GM23338 (cell line): ENCODE measurements around the gene KCNN3. TPM values are rescaled to one million over a fixed set of nuclear protein-coding genes. Genes with fewer than 3 reads are reported as not detected.

Experiments
- ATAC-seq: fragments of 200-7000 bp; cut with Tn5 transposase; 3 replicates; pipeline ENCODE4 v1.9.1; 2020
- DNase-seq: peaks from one replicate; pipeline ENCODE4 v3.0.0-alpha.2; 2015; ENCODE audit warnings: low spot score
- H2AFZ ChIP-seq: fragments of 200-600 bp; sonication (generic); 2 replicates; pipeline ENCODE4 v1.8.0; 2016; ENCODE audit warnings: antibody characterized with exemption, mild to moderate bottlenecking, moderate library complexity
- H3F3A ChIP-seq: fragments of 200-600 bp; sonication (generic); replicated peaks from 2 replicates; pipeline ENCODE4 v1.8.0; 2017; ENCODE audit warnings: antibody characterized with exemption, mixed run types, low read depth
- H3K27ac ChIP-seq: fragments of 200-600 bp; sonication (generic); 2 replicates; pipeline ENCODE4 v1.6.1; 2016; ENCODE audit warnings: low read depth
- H3K27me3 ChIP-seq: fragments of 200-600 bp; sonication (generic); 2 replicates; pipeline ENCODE4 v1.8.0; 2016; ENCODE audit warnings: mild to moderate bottlenecking, mixed run types, moderate library complexity; ENCODE audit not compliant: insufficient read depth
- H3K36me3 ChIP-seq: fragments of 200-600 bp; sonication (generic); 2 replicates; pipeline ENCODE4 v1.8.0; 2016; ENCODE audit warnings: mild to moderate bottlenecking; ENCODE audit not compliant: insufficient read depth
- H3K4me1 ChIP-seq: fragments of 200-600 bp; sonication (generic); 2 replicates; pipeline ENCODE4 v1.8.0; 2016; ENCODE audit warnings: mild to moderate bottlenecking, moderate library complexity; ENCODE audit not compliant: insufficient read depth
- H3K4me2 ChIP-seq: fragments of 200-600 bp; sonication (generic); 2 replicates; pipeline ENCODE4 v1.7.1; 2017; ENCODE audit warnings: mixed run types
- H3K4me3 ChIP-seq: fragments of 200-600 bp; sonication (generic); 2 replicates; pipeline ENCODE4 v1.6.1; 2016; ENCODE audit warnings: mixed run types
- H3K79me2 ChIP-seq: fragments of 200-600 bp; sonication (generic); replicated peaks from 2 replicates; pipeline ENCODE4 v1.8.0; 2017; ENCODE audit warnings: mild to moderate bottlenecking; ENCODE audit not compliant: insufficient read depth
- H3K9me2 ChIP-seq: fragments of 200-600 bp; sonication (generic); 2 replicates; pipeline ENCODE4 v1.8.0; 2017; ENCODE audit not compliant: insufficient read depth
- H4K20me1 ChIP-seq: fragments of 200-600 bp; sonication (generic); replicated peaks from 2 replicates; pipeline ENCODE4 v1.8.0; 2017; ENCODE audit warnings: mild to moderate bottlenecking; ENCODE audit not compliant: insufficient read depth
- H3K27ac Mint-ChIP-seq: 2 replicates; pipeline ENCODE4 v1.8.0; 2020; ENCODE audit warnings: inconsistent platforms, mild to moderate bottlenecking, moderate library complexity, mixed read lengths
- H3K27me3 Mint-ChIP-seq: 3 replicates; pipeline ENCODE4 v1.8.0; 2022; ENCODE audit warnings: low read depth, mild to moderate bottlenecking, moderate library complexity, mixed read lengths, inconsistent platforms; ENCODE audit not compliant: insufficient read depth, poor library complexity
- H3K36me3 Mint-ChIP-seq: 3 replicates; pipeline ENCODE4 v1.8.0; 2021; ENCODE audit warnings: low read depth, mild to moderate bottlenecking, inconsistent platforms, moderate library complexity, mixed read lengths
- H3K4me1 Mint-ChIP-seq: 3 replicates; pipeline ENCODE4 v1.8.0; 2020; ENCODE audit warnings: mild to moderate bottlenecking, inconsistent platforms, mixed read lengths
- H3K4me3 Mint-ChIP-seq: 3 replicates; pipeline ENCODE4 v1.8.0; 2021; ENCODE audit warnings: moderate library complexity, mild to moderate bottlenecking, inconsistent platforms, mixed read lengths
- H3K9me3 Mint-ChIP-seq: 3 replicates; pipeline ENCODE4 v1.8.0; 2020; ENCODE audit warnings: moderate library complexity, mild to moderate bottlenecking, inconsistent platforms, mixed read lengths
- EZH2 ChIP-seq: fragments of 200-600 bp; sonication (generic); IDR thresholded peaks from one replicate; pipeline ENCODE4 v1.8.0; 2017; ENCODE audit warnings: antibody characterized with exemption, mild to moderate bottlenecking, low read depth; ENCODE audit not compliant: unreplicated experiment
- EZH2phosphoT487 ChIP-seq: fragments of 200-600 bp; sonication (generic); IDR thresholded peaks from one replicate; pipeline ENCODE4 v1.8.1; 2018; ENCODE audit warnings: antibody characterized with exemption; ENCODE audit not compliant: unreplicated experiment
- JUNB ChIP-seq: IDR thresholded peaks from one replicate; pipeline ENCODE4 v1.6.1; 2016; ENCODE audit warnings: antibody characterized with exemption; ENCODE audit not compliant: unreplicated experiment
- NANOG ChIP-seq: IDR thresholded peaks from 2 replicates; pipeline ENCODE4 v1.6.1; 2016; ENCODE audit warnings: antibody characterized with exemption, borderline replicate concordance
- POLR2AphosphoS5 ChIP-seq: IDR thresholded peaks from 2 replicates; pipeline ENCODE4 v1.6.1; 2016; ENCODE audit warnings: antibody characterized with exemption, low read depth
- STAT1 ChIP-seq: IDR thresholded peaks from one replicate; pipeline ENCODE4 v1.6.1; 2016; ENCODE audit warnings: antibody characterized with exemption; ENCODE audit not compliant: unreplicated experiment
- ZNF114 ChIP-seq: fragments of 250-450 bp; sonication (Bioruptor Pico); IDR thresholded peaks from 2 replicates; pipeline ENCODE4 v1.5.0; 2020; ENCODE audit warnings: mild to moderate bottlenecking, moderate library complexity
- ZNF331 ChIP-seq: fragments of 250-450 bp; sonication (Bioruptor Pico); IDR thresholded peaks from 2 replicates; pipeline ENCODE4 v1.5.0; 2020; ENCODE audit warnings: low read depth, mild to moderate bottlenecking, moderate library complexity
- polyA plus RNA-seq: library from polyadenylated mRNA; unstranded; fragments of >200 nt; fragmentation: Nextera tagmentation; extraction: Ambion mirVana; gene quantifications from 2 replicates; pipeline ENCODE4 v1.2.1, GENCODE V29; 2016
- total RNA-seq: library from RNA; depleted of rRNA; stranded (reverse); fragments of >200 nt; shearing (Covaris generic); gene quantifications from 2 replicates; pipeline ENCODE4 v1.2.3, GENCODE V29; 2014
- TF ChIP-seq, protein P1 (sequence below): fragments of 250-450 bp; sonication (Bioruptor Pico); IDR thresholded peaks from 2 replicates; pipeline ENCODE4 v1.5.0; 2020; ENCODE audit warnings: mild to moderate bottlenecking, moderate library complexity

Gene KCNN3
- total and polyA plus RNA-seq, 2 experiments from 2014 or later = 1.9 to 3.0 TPM

DNA sequence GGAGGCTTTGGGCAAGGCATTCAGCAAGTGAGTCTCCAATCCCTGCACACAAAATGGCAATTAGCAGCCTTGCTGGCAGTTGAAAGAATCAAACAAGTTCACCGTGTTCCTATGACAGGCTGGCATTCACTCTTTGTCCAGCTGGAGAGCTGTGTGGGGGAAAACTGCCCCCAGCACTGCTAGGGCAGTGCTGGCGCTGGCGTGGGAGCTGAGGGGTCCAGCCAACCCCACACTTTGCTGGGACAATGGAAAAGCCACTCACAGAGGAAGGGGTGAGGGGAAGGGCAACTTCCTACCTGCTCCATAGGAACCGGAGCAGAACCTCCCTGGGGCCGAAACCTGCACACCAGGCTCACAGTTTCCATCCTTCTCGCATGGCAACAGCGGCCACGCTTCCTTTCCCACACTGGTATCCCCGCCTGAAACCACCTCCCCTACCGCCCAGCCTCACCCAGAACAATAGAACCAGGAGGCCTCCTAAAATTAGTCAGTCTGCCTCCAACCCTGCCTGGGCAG, 26.7 kb upstream of the KCNN3 start (continued):
- no peak for TF ChIP-seq JUNB
- no peak for TF ChIP-seq POLR2AphosphoS5
- TF ChIP-seq EZH2phosphoT487 = no peak

DNA sequence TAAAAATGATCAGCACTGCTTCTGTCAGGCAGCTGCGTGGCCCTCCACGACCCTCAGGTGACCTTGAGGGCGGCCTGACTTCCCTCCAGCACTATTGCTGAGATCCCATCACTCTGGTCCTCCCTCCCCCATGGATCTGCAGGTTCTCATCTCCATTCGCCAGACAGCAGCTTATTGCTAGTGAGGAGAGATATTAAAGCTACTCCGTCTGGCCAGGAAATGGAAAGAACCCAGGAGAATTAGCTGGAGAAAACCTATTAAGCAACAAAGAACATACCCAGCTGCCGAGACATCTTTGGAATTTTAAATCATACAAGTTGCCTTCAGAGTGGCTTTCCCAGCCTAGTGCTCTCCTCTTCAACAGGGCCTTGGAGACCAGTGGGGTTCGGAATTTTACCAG, 25.7 kb upstream of the KCNN3 start:
- Histone ChIP-seq H2AFZ (peak overlapping the region; percentile 28; the same call in 1 of the 2 replicates), H3F3A (no peaks in the 10 kb centered on the region), H3K27ac (no peak overlapping the region), H3K4me2 (no peak overlapping the region), H3K27me3 (no peaks in the 10 kb centered on the region), H3K4me3 (no peak overlapping the region), H4K20me1 (no peaks in the 10 kb centered on the region), H3K4me1 (no peaks in the 10 kb centered on the region), H3K79me2 (no peaks in the 10 kb centered on the region), H3K9me2 (no peaks in the 10 kb centered on the region), H3K36me3 (no peaks in the 10 kb centered on the region)
- H3K27ac Mint-ChIP-seq = no peak overlapping the region
- H3K4me3 Mint-ChIP-seq = no peak overlapping the region
- peaks cover 2% of the 10 kb centered on the region for H3K27me3 Mint-ChIP-seq
- DNase-seq (no peak), ATAC-seq (no peak)
- H3K9me3 Mint-ChIP-seq = no peaks in the 10 kb centered on the region
- TF ChIP-seq ZNF114 = no peak
- H3K36me3 Mint-ChIP-seq = no peaks in the 10 kb centered on the region
- peaks cover 7% of the 10 kb centered on the region; the same call in 2 of the 3 replicates for H3K4me1 Mint-ChIP-seq

DNA sequence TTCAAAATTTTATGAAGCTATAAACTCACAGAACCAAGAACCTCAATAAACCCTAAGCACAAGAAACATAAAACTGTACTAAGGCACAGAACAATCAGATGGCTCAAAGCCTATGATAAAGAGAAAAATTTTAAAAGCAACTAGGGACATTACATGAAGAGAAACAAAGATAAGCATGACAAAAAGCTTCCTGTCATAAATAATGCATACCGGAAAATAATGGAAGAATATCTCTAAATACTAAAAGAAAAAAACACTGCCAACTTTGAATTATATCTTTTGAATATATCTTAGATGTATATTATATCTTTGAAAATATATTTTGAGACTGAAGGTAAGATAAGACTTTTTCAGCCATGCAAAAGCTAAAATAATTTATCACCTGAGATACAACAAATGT, 21.4 kb upstream of the KCNN3 start:
- Mint-ChIP-seq H3K9me3 (no peaks in the 10 kb centered on the region), H3K4me1 (peaks cover 7% of the 10 kb centered on the region; the same call in 2 of the 3 replicates), H3K27ac (no peak overlapping the region), H3K27me3 (peaks cover 3% of the 10 kb centered on the region), H3K4me3 (no peak overlapping the region), H3K36me3 (no peaks in the 10 kb centered on the region; the same call in 2 of the 3 replicates)
- H3K4me3 ChIP-seq = no peak overlapping the region
- no peak overlapping the region for H3K4me2 ChIP-seq
- DNase-seq (no peak), ATAC-seq (no peak)
- H3F3A ChIP-seq = no peaks in the 10 kb centered on the region
- no peaks in the 10 kb centered on the region for H3K79me2 ChIP-seq
- H4K20me1 ChIP-seq = no peaks in the 10 kb centered on the region
- no peaks in the 10 kb centered on the region for H3K9me2 ChIP-seq
- TF ChIP-seq STAT1 (no peak), ZNF331 (no peak), POLR2AphosphoS5 (no peak), EZH2 (no peak), EZH2phosphoT487 (no peak), ZNF114 (no peak)
- no peak overlapping the region for H3K27ac ChIP-seq
- H3K27me3 ChIP-seq = no peaks in the 10 kb centered on the region
- no peak overlapping the region for H2AFZ ChIP-seq
- H3K36me3 ChIP-seq = no peaks in the 10 kb centered on the region
- no peaks in the 10 kb centered on the region for H3K4me1 ChIP-seq

DNA sequence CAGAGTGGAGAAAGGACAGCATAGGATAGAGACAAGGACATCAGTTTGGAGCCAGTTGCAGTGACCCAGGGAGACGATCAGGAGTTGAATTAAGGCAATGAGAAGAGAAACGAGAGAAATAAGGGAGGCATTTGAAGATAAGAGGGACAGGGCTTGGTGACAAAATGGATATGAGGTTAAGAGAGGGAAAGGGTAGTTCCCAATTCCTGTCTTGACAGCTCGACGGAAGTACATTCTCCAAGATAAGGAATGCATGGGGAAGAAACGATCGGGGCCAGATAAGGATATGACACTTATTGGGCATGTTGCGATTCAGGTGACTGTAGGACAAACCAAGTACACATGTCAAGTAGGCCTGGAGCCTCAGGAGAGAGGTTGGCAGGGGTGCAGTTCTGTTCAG, 18.7 kb upstream of the KCNN3 start:
- Histone ChIP-seq H3K27me3 (no peaks in the 10 kb centered on the region), H4K20me1 (no peaks in the 10 kb centered on the region), H3K27ac (no peak overlapping the region), H2AFZ (no peak overlapping the region), H3K79me2 (no peaks in the 10 kb centered on the region), H3F3A (no peaks in the 10 kb centered on the region), H3K9me2 (no peaks in the 10 kb centered on the region), H3K36me3 (no peaks in the 10 kb centered on the region), H3K4me2 (no peak overlapping the region), H3K4me1 (no peaks in the 10 kb centered on the region), H3K4me3 (no peak overlapping the region)
- DNase-seq (no peak), ATAC-seq (no peak)
- Mint-ChIP-seq H3K27ac (no peak overlapping the region), H3K27me3 (peaks cover 7% of the 10 kb centered on the region), H3K36me3 (no peaks in the 10 kb centered on the region; the same call in 2 of the 3 replicates), H3K4me1 (peaks cover 7% of the 10 kb centered on the region; the same call in 2 of the 3 replicates), H3K4me3 (no peak overlapping the region), H3K9me3 (no peaks in the 10 kb centered on the region)
- TF ChIP-seq STAT1 (no peak), EZH2phosphoT487 (no peak), JUNB (no peak), NANOG (no peak), EZH2 (no peak)
- TF ChIP-seq, protein P1, sequence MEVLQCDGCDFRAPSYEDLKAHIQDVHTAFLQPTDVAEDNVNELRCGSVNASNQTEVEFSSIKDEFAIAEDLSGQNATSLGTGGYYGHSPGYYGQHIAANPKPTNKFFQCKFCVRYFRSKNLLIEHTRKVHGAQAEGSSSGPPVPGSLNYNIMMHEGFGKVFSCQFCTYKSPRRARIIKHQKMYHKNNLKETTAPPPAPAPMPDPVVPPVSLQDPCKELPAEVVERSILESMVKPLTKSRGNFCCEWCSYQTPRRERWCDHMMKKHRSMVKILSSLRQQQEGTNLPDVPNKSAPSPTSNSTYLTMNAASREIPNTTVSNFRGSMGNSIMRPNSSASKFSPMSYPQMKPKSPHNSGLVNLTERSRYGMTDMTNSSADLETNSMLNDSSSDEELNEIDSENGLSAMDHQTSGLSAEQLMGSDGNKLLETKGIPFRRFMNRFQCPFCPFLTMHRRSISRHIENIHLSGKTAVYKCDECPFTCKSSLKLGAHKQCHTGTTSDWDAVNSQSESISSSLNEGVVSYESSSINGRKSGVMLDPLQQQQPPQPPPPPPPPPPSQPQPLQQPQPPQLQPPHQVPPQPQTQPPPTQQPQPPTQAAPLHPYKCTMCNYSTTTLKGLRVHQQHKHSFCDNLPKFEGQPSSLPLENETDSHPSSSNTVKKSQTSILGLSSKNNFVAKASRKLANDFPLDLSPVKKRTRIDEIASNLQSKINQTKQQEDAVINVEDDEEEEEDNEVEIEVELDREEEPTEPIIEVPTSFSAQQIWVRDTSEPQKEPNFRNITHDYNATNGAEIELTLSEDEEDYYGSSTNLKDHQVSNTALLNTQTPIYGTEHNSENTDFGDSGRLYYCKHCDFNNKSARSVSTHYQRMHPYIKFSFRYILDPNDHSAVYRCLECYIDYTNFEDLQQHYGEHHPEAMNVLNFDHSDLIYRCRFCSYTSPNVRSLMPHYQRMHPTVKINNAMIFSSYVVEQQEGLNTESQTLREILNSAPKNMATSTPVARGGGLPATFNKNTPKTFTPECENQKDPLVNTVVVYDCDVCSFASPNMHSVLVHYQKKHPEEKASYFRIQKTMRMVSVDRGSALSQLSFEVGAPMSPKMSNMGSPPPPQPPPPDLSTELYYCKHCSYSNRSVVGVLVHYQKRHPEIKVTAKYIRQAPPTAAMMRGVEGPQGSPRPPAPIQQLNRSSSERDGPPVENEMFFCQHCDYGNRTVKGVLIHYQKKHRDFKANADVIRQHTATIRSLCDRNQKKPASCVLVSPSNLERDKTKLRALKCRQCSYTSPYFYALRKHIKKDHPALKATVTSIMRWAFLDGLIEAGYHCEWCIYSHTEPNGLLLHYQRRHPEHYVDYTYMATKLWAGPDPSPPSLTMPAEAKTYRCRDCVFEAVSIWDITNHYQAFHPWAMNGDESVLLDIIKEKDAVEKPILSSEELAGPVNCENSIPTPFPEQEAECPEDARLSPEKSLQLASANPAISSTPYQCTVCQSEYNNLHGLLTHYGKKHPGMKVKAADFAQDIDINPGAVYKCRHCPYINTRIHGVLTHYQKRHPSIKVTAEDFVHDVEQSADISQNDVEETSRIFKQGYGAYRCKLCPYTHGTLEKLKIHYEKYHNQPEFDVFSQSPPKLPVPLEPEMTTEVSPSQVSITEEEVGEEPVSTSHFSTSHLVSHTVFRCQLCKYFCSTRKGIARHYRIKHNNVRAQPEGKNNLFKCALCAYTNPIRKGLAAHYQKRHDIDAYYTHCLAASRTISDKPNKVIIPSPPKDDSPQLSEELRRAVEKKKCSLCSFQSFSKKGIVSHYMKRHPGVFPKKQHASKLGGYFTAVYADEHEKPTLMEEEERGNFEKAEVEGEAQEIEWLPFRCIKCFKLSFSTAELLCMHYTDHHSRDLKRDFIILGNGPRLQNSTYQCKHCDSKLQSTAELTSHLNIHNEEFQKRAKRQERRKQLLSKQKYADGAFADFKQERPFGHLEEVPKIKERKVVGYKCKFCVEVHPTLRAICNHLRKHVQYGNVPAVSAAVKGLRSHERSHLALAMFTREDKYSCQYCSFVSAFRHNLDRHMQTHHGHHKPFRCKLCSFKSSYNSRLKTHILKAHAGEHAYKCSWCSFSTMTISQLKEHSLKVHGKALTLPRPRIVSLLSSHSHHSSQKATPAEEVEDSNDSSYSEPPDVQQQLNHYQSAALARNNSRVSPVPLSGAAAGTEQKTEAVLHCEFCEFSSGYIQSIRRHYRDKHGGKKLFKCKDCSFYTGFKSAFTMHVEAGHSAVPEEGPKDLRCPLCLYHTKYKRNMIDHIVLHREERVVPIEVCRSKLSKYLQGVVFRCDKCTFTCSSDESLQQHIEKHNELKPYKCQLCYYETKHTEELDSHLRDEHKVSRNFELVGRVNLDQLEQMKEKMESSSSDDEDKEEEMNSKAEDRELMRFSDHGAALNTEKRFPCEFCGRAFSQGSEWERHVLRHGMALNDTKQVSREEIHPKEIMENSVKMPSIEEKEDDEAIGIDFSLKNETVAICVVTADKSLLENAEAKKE = no peak
